CD4-positive, alpha-beta T cell treated with Interleukin-4 for 1 hour (primary cell): ENCODE data around the gene KRTAP19-4.

Experiments
- DNase-seq, 2 donors: peaks; one replicate each; pipeline ENCODE4 v3.0.0-alpha.2; 2020 to 2022

Gene KRTAP19-4, protein sequence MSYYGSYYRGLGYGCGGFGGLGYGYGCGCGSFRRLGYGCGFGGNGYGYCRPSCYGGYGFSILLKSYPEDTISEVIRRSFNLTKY

DNA sequence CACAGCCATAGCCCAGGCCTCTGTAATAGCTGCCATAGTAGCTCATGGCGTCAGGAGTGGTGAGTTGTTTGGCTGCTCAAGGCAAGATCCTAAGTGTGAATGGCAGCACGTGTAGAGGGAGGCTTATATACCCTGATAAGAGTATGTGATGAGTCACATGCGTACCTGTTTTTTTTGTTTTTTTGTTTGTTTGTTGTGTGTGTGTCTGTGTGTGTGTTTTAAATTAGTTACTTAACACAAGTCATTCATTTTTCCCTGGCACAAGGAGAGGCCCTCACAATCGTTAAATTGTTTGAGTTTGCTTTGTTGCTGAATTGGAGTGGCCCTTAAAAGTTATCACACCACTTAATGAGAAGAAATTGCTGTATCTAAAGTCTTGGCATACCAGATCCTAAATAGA lies at the start of gene KRTAP19-4:
KRTAP19-4 (minus strand) TSS at position 101 of the 400 bp plus-strand sequence; CDS start at position 46, 55 bp downstream.
- DNase-seq, result no peak

DNA sequence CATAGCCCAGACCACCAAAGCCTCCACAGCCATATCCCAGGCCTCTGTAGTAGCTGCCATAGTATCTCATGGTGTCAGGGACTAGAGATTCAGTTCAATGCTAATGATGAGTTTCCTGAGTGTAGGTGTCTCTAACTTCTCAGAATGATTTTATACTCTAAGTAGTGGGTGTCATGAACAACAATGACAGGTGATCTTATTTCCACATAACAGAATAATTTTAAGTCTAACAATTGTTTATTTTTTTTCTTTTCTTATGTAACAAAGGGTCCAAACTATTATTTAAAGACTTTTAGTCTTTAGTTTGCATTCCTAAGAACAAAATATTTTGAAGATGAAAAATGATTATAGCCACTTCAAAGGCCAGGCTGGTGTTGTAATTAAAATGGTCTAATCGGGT lies 44.8 kb upstream of the KRTAP19-4 start, which contains the start of gene KRTAP19-6:
KRTAP19-6 (minus strand) TSS at position 101 of the 400 bp plus-strand sequence; CDS start at position 70, 31 bp downstream.
- no peak for DNase-seq

DNA sequence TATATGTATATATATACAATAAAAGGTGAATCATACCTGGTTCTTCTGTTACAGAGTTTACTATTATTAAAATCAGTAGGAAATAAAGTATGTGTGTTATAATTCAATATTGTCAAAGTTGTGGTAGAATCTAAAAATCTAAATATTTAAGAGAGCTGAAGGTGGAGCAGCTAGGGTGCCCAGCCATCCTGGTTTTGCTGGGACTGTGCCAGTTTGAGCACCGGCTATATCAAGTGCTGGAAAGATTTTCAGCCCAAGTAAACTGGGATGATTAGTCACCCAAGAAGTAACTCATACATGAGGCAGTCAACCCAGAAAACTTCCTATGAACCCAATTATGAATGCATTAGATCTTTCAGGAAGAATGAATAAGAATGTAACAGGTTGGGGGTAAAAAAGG lies 21.9 kb upstream of the KRTAP19-4 start:
- no peak for DNase-seq

DNA sequence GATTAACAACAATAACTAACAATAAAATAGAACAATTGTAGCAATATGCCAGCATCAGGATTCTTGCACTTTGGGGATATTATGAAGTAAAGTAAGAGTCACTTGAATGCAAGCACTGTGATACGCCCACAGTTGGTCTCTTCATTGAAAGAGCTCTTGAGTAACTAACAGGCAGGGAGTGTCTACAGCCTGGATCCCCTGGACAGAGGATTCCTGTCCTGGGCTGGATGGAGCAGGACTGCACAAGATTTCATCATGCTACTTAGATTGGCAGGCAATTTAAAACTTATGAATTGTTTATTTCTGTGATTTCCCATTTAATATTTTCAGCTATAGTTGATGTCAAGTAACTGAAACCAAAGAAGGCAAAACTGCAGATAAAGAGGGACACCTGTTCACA lies 18.7 kb upstream of the KRTAP19-4 start:
- no peak for DNase-seq

DNA sequence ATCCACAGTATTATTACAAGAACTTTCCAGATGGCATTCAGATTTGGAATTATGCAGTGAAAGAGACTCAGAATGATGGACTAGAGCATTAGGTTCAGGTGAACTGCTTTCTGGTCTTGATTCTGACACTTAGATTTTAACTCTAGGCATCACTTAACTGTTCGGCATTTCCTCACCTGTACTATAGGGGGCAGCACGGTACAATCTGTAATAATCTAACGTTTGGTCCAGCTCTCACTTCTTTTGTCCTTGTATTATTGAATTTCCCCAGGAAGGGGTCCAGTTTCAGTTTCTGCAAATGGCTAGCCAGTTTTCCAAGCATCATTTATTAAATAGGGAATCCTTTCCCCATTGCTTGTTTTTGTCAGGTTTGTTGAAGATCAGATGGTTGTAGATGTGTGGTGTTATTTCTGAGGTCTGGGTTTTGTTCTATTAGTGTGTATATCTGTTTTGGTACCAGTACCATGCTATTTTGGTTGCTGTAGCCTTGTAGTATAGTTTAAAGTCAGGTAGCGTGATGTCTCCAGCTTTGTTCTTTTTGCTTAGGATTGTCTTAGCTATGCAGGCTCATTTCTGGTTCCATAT lies 8.7 kb upstream of the KRTAP19-4 start:
- DNase-seq, result peak in 1 of 2 donors; percentile 1

DNA sequence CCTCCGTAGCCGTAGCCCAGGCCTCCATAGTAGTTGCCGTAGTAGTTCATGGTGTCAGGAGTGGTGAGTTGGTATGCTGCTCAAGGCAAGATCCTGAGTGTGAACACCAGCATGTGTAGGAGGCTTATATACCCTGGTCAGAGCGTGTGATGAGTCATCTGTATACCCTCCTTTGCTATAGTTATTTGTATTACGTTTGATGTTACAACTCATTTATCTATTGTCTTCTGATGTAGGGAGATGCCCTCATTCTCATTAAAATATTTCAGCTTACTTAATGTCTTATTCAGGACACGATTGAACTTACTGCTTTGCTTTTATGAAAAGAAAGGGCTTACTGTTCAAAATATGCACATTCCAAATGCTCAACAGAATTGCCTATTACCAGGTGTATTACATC lies 5.1 kb upstream of the KRTAP19-4 start, which contains the start of gene KRTAP19-5:
KRTAP19-5 (minus strand) TSS at position 101 of the 400 bp plus-strand sequence; CDS start at position 50, 51 bp downstream.
- DNase-seq, result no peak

DNA sequence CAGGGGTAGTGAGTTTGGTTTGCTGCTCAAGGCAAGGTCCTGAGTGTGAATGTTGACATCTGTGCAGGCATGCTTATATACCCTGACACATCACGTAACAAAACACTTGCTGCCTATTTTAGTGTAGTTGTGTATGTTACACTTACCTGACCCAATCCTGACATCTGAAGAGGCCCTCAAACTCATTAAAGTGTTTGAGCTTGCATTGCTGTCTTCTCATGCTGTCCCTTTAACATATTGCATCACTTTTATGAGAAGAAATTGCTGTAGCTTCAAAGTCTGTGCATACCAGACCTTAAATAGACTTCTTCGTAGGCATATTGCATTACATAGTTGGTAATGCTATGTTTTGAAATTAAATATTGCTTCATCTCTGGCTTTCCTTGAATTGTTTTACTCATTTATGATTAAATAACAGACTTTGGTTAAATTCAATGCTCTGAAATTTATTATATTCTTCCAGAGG lies 5.0 kb downstream of the KRTAP19-4 start, which contains the start of gene KRTAP19-3:
KRTAP19-3 (minus strand) TSS at position 51 of the 466 bp plus-strand sequence. CDS start 56 bp downstream, outside the sequence.
- no peak for DNase-seq

DNA sequence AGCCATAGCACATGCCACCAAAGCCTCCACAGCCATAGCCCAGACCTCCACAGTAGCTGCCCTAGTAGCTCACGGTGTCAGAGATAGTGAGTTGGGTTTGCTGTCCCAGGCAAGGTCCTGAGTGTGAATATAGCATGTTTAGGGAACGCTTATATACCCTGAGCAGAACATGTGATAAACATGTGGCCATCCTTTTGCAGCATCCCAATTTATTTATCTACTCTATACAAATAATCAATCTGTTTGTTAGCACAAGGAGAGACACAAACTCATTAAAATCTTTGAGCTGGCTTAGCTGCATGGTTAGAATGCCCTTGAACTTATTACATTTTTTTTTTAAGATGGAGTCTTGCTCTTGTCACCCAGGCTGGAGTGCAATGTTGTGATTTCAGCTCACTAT lies 9.6 kb downstream of the KRTAP19-4 start, which contains the start of gene KRTAP19-2:
KRTAP19-2 (minus strand) TSS at position 101 of the 400 bp plus-strand sequence; CDS start at position 13, 88 bp downstream.
- DNase-seq, result no peak

DNA sequence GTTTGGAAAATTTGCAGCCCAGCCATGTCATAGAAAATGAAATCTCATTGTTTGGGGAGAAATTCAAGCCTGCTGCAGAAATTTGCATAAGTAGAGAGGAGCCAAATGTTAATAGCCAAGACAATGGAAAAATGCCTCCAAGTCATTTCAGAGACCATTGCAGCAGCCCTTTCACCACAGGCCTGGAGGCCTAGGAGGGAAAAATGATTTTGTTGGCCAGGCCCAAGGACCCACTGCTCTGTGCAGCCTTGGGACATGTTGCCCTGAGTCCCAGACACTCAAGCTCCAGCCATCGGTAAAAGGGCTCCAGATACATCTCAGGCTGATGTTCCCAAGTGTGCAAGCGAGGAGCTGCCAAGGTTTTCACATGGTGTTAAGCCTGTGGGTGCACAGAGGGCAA lies 10.8 kb downstream of the KRTAP19-4 start:
- DNase-seq, result no peak

DNA sequence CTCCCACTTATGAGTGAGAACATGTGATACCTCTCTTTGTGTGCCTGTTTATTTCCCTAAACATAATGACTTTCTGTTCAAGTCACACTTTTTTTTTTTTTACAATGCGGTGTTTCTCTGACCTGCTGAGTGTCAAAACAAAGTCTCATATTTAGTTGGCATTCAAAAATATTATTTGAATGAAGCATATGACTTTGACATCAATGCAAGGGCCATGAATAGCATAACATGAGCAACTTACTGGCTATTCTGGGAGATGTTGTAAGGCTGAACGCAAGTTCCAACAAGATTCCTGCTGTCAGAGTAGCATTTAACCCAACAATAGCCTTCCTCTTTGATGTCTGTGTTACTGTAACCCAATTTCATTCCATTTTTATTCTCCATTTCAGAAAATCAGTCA lies 14.8 kb downstream of the KRTAP19-4 start:
- no peak for DNase-seq

DNA sequence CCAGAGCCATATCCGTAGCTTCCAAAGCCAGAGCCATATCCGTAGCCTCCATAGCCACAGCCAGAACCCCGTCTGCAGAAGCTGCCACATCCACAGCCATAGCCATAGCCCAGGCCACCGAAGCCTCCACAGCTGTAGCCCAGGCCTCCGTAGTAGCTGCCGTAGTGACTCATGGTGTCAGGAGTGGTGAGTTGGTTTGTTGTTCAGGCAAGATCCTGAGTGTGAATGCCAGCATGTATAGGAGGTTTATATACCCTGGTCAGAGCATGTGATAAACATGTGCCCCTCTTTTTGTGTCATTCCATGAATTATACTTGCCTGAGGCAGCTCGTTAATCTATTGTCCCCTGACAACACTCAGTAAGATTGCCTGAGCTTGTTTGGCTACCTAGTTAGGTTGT lies 16.8 kb downstream of the KRTAP19-4 start, which contains the start of gene KRTAP19-1:
KRTAP19-1 (minus strand) TSS at position 223 of the 400 bp plus-strand sequence; CDS start at position 173, 50 bp downstream.
- DNase-seq, result no peak

DNA sequence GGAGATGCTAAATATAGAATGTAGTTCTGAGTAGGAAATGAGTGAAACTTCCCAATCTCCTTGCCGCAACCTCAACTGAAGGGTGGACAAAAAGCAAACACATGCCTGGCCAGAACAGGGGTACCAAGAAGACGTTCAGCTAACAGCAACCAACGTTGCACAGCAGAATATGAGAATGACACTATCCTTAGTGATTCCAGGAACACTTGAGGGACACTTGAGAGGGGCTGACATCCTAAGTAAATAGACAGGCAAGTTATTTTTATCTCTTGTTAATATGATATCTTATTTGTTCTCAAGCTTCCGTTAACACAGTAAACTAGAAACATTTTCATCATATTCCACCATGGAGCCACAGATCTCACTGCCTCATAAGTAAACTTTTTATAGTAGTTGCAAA lies 17.7 kb downstream of the KRTAP19-4 start:
- no peak for DNase-seq

DNA sequence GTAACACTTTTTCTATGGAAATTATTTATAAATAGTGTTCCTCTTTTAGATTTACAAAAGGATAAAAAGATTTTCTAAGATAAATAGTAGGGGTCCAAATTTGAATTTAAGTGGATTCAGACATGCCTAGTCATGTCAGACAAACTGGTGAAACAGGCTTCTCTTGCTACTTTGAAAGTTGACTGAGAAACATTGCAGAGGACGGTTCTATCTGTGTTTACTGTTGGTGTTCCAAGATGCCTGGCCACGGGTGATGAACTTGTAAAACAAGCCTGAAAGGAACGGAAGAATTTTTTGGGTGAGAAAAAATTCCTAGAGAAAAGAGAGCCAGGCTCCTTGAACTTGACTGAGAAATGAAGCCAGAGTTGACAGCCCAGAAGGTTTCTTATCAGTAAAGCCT lies 19.0 kb downstream of the KRTAP19-4 start:
- no peak for DNase-seq

DNA sequence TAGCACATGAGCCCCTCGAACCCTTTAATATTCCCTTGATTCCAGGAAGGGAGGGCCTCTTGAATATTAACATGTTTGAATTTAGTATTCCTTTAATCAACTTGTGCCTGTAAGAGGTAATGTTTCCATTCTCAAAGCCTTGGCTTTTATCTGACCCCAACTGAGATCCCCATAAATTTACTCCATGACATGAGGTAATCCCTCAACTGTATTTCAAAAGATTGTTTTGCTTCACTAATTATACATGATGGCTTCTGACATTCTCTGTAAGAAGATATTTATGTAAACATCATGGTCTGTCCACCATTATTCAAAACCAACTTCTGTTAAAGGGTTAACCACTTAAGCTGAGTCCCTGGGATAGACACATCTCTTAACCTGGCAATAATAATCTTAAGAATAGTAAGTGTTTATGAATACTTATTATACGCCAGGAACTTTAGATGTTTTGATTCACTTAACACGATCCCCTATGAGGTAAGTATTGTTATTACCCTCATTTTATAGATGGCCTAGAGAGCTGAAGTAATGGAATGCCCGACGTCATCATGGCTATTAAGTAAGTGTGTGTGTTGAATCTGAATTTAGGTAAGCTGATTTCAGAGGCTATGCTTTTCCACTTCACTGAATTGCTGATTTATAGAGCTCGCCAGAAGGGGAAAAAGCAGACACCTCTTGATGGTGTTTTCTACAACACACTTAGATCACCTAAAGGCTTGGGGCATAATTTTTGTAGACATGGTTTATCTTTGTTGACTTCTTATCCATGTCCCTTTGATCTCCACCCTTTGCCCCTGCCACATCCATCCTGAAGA lies 27.9 kb downstream of the KRTAP19-4 start:
- no peak for DNase-seq

DNA sequence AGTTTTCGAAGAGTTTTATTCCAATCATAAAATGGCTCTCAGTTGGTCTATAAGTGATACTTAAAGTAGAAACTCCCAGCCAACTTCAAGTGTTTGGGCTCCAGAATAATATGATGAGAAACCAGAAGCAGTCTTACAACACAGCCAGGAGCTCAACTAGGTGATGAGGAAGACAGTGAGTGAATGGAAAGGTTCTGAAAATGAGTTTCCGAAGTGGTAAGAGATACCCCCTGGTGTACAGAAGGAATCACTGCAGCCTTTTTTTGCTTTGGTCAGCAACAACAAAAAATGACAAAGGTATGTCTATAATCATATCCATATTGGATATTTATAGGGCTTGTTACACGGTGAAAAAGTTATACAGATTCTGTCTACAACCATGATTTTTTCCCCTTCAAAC lies 33.3 kb downstream of the KRTAP19-4 start:
- no peak for DNase-seq

DNA sequence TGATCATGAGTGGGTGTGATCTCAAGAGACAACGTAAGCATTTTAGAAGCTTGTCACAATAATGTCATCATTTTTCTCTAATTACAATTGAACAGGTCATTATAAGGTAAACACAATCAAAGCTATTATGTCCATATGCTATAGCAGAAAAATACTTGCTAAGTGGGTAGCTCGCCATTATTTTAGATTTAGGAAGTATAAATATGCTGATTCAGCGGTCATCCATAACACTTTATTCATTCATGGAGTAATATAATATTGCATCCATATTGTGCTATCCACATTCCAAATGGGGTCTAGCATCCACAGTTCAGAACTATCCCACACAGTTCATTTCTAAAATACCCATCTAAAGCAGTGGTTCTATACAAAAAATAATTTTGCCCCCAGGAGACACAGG lies 48.5 kb downstream of the KRTAP19-4 start:
- no peak for DNase-seq

DNA sequence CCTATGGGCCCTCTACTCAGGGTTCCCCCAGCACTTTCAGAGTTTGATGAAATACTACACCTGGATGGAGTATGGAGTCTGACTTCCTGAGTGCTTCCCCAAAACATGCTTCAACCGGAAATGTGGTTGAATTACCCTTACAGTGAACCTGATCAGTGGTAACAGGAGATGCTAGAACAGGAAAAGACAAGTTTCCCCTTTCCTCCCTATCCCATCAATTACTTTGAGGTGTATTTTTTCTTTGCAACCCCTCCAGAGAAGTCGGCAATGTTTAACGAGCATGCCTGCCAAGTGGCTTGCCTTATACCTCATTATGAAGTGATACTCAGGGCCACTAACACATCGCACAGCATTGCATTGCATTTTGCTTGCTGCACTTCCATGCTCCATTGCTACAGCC lies 49.9 kb downstream of the KRTAP19-4 start:
- DNase-seq, result no peak
